CD4-positive, alpha-beta T cell (primary cell): ENCODE results near the gene MAPK4. TPM values are rescaled to one million over a fixed set of nuclear protein-coding genes. Genes with fewer than 3 reads are reported as not detected.

Experiments used
- ATAC-seq: fragments of 200-7000 bp; cut with Tn5 transposase; one replicate; pipeline ENCODE4 v1.10.0; 2022; ENCODE audit warnings: mild to moderate bottlenecking; ENCODE audit not compliant: poor library complexity
- CTCF ChIA-PET: fragments of 350-600 bp; sonication (Branson Sonifier 250); formaldehyde crosslinking; loops from one replicate; lab custom pipeline; 2021; ENCODE audit warnings: antibody characterized with exemption, inconsistent platforms; lab: Charles Lee
- POLR2A ChIA-PET: fragments of 350-600 bp; sonication (Branson Sonifier 250); formaldehyde crosslinking; loops from one replicate; lab custom pipeline; 2021; ENCODE audit warnings: antibody characterized with exemption, inconsistent platforms; lab: Charles Lee
- DNase-seq, 14 experiments: peaks; one replicate each; pipeline ENCODE4 v3.0.0-alpha.2; 2013 to 2020; ENCODE audit warnings: mixed read lengths in 2 of 14
- H3K27ac ChIP-seq, 2 donors: one replicate each; pipeline versions ENCODE4 v1.5.1 to v1.7.0; 2013; ENCODE audit warnings: low read length in 2 of 2, low read depth in 1 of 2, mild to moderate bottlenecking in 1 of 2
- H3K27me3 ChIP-seq, 2 experiments: 1 replicate in 1 of 2; 2 replicates in 1 of 2; pipeline versions ENCODE4 v1.6.1 to v1.7.0; 2013; ENCODE audit warnings: low read length in 2 of 2, control low read depth in 1 of 2, mild to moderate bottlenecking in 1 of 2, moderate library complexity in 1 of 2; ENCODE audit not compliant: insufficient read depth in 2 of 2, control insufficient read depth in 1 of 2
- H3K36me3 ChIP-seq: one replicate; pipeline ENCODE4 v1.6.1; 2013; ENCODE audit warnings: low read length, control low read depth; ENCODE audit not compliant: insufficient read depth
- H3K4me1 ChIP-seq: one replicate; pipeline ENCODE4 v1.6.1; 2013; ENCODE audit warnings: low read length, control low read depth; ENCODE audit not compliant: insufficient read depth
- H3K4me3 ChIP-seq: one replicate; pipeline ENCODE4 v1.5.1; 2013; ENCODE audit warnings: mild to moderate bottlenecking, low read length, moderate library complexity
- H3K9me3 ChIP-seq, 2 experiments: 1 replicate in 1 of 2; 2 replicates in 1 of 2; pipeline versions ENCODE4 v1.6.1 to v1.7.0; 2013; ENCODE audit warnings: low read length in 2 of 2, mild to moderate bottlenecking in 2 of 2, control low read depth in 1 of 2, moderate library complexity in 1 of 2; ENCODE audit not compliant: control insufficient read depth in 1 of 2, insufficient read depth in 1 of 2
- H3K27ac Mint-ChIP-seq: one replicate; pipeline ENCODE4 v1.8.0; 2020; ENCODE audit warnings: mixed read lengths
- H3K27me3 Mint-ChIP-seq: one replicate; pipeline ENCODE4 v1.8.0; 2021; ENCODE audit warnings: mixed read lengths
- H3K36me3 Mint-ChIP-seq: one replicate; pipeline ENCODE4 v1.8.0; 2021; ENCODE audit warnings: low read depth, mixed read lengths
- H3K4me1 Mint-ChIP-seq: one replicate; pipeline ENCODE4 v1.8.0; 2021; ENCODE audit warnings: low read depth, mixed read lengths
- H3K4me3 Mint-ChIP-seq: one replicate; pipeline ENCODE4 v1.8.0; 2020; ENCODE audit warnings: mild to moderate bottlenecking, mixed read lengths
- H3K9me3 Mint-ChIP-seq: one replicate; pipeline ENCODE4 v1.8.0; 2020; ENCODE audit warnings: mixed read lengths
- intact Hi-C, 2 experiments: fragments of 100-400 bp; cut with DNase I in 1 of 2; cut with micrococcal nuclease in 1 of 2; formaldehyde crosslinking; loops; one replicate each; pipeline versions ENCODE4 v1.15.1 to v1.9.0; 2023 to 2025; cut with DNase I, micrococcal nuclease
- total RNA-seq, 174 experiments: library from RNA in 2 of 174; stranded (reverse) in 2 of 174; gene quantifications; one replicate each; pipeline ENCODE4 v1.2.3 and lab custom pipeline; 2021 to 2026
- TF ChIP-seq, protein P1 (sequence below): fragments of 200-600 bp; IDR thresholded peaks from one replicate; pipeline ENCODE4 v1.8.0; 2022; ENCODE audit warnings: antibody characterized with exemption, mild to moderate bottlenecking

MAPK4 gene
- total RNA-seq, 2 experiments from 2014 or later, result not detected

DNA sequence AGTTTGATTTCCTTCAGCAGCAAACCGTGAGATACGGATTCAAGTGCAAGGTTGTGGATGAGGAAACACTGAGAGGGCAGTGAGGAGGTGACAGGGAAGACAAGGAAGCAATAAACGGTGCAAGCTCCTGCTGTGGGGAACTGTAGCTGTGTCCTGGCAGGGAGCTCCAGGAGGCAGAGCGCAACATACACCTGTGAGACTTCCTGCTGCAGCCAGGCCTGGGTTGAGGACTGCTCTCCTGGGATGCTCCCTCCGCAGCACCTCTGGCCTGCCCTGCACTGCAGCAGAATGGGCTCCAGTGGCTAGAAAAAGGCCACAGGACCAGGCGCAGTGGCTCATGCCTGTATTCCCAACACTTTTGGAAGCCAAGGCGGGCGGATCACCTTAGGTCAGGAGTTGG lies 174.5 kb downstream of the MAPK4 start:
- POLR2A ChIA-PET, result no interaction called here
- Histone ChIP-seq H3K27ac (no peak overlapping the region), H3K4me1 (no peaks in the 10 kb centered on the region), H3K4me3 (no peak overlapping the region), H3K9me3 (peaks cover 0 to 9% of the 10 kb centered on the region in 2 experiments), H3K36me3 (no peaks in the 10 kb centered on the region), H3K27me3 (no peaks in the 10 kb centered on the region)
- no peaks in the 10 kb centered on the region for H3K36me3 Mint-ChIP-seq
- no peaks in the 10 kb centered on the region for H3K4me1 Mint-ChIP-seq
- H3K4me3 Mint-ChIP-seq, result no peak overlapping the region
- intact Hi-C loops, result no loop called here
- ATAC-seq, result no peak
- H3K27me3 Mint-ChIP-seq, result no peaks in the 10 kb centered on the region
- H3K27ac Mint-ChIP-seq, result no peak overlapping the region
- CTCF ChIA-PET, result no interaction called here
- TF ChIP-seq, protein P1, sequence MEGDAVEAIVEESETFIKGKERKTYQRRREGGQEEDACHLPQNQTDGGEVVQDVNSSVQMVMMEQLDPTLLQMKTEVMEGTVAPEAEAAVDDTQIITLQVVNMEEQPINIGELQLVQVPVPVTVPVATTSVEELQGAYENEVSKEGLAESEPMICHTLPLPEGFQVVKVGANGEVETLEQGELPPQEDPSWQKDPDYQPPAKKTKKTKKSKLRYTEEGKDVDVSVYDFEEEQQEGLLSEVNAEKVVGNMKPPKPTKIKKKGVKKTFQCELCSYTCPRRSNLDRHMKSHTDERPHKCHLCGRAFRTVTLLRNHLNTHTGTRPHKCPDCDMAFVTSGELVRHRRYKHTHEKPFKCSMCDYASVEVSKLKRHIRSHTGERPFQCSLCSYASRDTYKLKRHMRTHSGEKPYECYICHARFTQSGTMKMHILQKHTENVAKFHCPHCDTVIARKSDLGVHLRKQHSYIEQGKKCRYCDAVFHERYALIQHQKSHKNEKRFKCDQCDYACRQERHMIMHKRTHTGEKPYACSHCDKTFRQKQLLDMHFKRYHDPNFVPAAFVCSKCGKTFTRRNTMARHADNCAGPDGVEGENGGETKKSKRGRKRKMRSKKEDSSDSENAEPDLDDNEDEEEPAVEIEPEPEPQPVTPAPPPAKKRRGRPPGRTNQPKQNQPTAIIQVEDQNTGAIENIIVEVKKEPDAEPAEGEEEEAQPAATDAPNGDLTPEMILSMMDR, result no peak
- DNase-seq, result no peak
- H3K9me3 Mint-ChIP-seq, result no peaks in the 10 kb centered on the region

DNA sequence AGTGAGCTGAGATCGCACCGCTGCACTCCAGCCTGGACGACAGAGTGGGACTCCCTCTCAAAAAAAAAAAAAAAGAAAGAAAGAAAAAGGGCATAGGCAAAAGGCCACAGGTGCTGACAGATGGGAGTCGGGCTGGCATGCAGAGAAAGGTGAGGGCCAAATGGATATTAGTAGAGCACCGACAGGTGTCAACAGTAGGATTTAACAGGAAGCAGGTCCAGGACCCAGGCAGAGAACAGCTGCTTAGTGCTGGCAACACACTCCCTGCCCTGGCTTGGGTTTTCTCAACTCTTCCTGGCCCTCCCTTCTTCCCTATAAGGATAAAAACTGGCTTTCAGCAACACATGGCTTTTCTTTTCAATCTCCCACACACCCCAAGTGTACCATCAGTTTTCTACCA lies 175.0 kb downstream of the MAPK4 start:
- H3K36me3 ChIP-seq, result no peaks in the 10 kb centered on the region
- Mint-ChIP-seq H3K27ac (no peak overlapping the region), H3K4me1 (no peaks in the 10 kb centered on the region), H3K27me3 (no peaks in the 10 kb centered on the region), H3K36me3 (no peaks in the 10 kb centered on the region), H3K4me3 (no peak overlapping the region), H3K9me3 (no peaks in the 10 kb centered on the region)
- TF ChIP-seq, protein P1, result no peak
- ATAC-seq (no peak), DNase-seq (no peak)
- H3K4me3 ChIP-seq, result no peak overlapping the region
- H3K27ac ChIP-seq, result no peak overlapping the region
- H3K9me3 ChIP-seq, result peaks cover 0 to 7% of the 10 kb centered on the region in 2 experiments
- no peaks in the 10 kb centered on the region for H3K4me1 ChIP-seq
- POLR2A ChIA-PET, result no interaction called here
- intact Hi-C loops, result no loop called here
- H3K27me3 ChIP-seq, result no peaks in the 10 kb centered on the region
- CTCF ChIA-PET, result no interaction called here

DNA sequence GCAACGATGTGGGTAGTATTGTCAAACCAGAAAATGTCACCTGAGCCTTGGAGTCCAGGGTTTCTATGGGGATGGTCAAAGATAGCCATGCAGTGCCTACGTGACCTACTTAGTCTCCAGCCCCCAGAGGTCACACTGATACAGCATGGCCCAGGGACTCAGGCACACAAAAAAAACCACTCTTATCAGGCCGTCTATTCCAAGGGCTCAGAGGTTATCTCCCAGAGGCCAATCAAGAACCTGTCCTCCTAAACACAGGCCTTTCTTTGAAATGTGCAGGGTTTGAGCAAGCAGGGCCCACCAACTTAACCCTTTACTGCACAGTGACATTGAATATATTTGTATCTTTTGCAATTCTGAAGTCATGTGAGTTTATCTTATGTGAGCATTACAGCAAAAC lies 177.2 kb downstream of the MAPK4 start:
- H3K36me3 ChIP-seq, result no peaks in the 10 kb centered on the region
- Mint-ChIP-seq H3K4me1 (no peaks in the 10 kb centered on the region), H3K4me3 (no peak overlapping the region), H3K9me3 (no peaks in the 10 kb centered on the region), H3K36me3 (no peaks in the 10 kb centered on the region), H3K27me3 (peaks cover 7% of the 10 kb centered on the region), H3K27ac (no peak overlapping the region)
- TF ChIP-seq, protein P1, result no peak
- peaks cover 0 to 5% of the 10 kb centered on the region in 2 experiments for H3K9me3 ChIP-seq
- ChIA-PET POLR2A (no interaction called here), CTCF (no interaction called here)
- ATAC-seq, result no peak
- H3K4me3 ChIP-seq, result no peak overlapping the region
- intact Hi-C loops, result no loop called here
- no peaks in the 10 kb centered on the region for H3K4me1 ChIP-seq
- no peak for DNase-seq
- no peak overlapping the region for H3K27ac ChIP-seq
- H3K27me3 ChIP-seq, result no peaks in the 10 kb centered on the region
